ENCODE data around the gene NF1. TPM values are rescaled to one million over a fixed set of nuclear protein-coding genes. Genes with fewer than 3 reads are reported as not detected.

Gene NF1
- total RNA-seq, 4 donors from 2014 or later, result 66.8 to 106 (median 95.6) TPM

GRCh38 chr17:31389657-31390381, 295.0 kb downstream of the NF1 start:
- TF ChIP-seq, protein P1, sequence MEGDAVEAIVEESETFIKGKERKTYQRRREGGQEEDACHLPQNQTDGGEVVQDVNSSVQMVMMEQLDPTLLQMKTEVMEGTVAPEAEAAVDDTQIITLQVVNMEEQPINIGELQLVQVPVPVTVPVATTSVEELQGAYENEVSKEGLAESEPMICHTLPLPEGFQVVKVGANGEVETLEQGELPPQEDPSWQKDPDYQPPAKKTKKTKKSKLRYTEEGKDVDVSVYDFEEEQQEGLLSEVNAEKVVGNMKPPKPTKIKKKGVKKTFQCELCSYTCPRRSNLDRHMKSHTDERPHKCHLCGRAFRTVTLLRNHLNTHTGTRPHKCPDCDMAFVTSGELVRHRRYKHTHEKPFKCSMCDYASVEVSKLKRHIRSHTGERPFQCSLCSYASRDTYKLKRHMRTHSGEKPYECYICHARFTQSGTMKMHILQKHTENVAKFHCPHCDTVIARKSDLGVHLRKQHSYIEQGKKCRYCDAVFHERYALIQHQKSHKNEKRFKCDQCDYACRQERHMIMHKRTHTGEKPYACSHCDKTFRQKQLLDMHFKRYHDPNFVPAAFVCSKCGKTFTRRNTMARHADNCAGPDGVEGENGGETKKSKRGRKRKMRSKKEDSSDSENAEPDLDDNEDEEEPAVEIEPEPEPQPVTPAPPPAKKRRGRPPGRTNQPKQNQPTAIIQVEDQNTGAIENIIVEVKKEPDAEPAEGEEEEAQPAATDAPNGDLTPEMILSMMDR (IDR thresholded peaks at IDR 0.05), result peak in 1 of 6 experiments; percentile 1
- TF ChIP-seq POLR2A (IDR thresholded peaks at IDR 0.05), result no peak
- DNase-seq, result no peak
- Histone ChIP-seq H3K27me3 (peaks cover 0 to 15% of the 10 kb centered on the region in 2 donors), H3K4me1 (peaks cover 0 to 15% (median 6%) of the 10 kb centered on the region in 4 donors), H3K9me3 (no peaks in the 10 kb centered on the region), H3K27ac (no peak overlapping the region), H3K36me3 (no peaks in the 10 kb centered on the region), H3K4me3 (no peak overlapping the region)

- no peak for TF ChIP-seq POLR2A (IDR thresholded peaks at IDR 0.05)
- TF ChIP-seq, protein P1 (IDR thresholded peaks at IDR 0.05), result no peak
- no peak for DNase-seq
Observed at GRCh38 chr17:31390426-31390747, 295.6 kb downstream of the NF1 start.

DNA sequence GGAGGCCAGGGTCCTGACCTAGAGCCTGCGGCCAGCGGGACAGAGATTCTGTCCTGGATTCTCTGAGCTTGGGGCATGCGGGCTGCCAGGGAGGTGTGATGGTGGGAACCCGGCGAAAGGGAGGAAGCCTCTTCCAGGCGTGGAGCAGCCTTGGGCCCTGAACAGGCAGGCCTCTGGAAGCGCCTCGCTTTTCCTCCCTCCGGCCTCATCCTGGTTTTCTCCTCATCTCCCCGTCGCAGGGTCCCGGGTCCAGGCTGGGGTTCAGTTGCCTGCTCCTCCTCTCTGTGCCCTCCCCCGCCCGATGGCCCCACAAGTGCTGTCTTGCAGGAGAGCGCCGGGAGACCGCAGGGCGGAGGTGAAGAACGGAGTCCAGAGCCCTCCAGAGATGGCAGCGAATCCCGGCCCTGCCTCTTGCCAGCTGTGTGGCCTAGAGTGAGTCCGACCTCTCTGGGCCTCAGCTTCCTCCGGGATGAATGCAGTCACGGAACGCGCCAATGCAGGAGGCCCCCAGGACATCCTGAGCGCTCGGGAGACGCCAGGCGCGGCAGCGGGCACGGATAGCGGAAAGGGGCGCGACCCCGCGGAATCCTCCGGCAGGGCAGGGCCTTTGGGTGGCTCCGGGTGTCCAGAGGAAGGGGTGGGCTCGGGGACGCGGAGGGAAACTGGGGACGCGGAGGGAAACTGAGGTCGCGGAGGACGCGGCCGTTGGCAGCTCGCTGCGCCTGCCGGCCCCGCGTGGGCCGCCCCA, 296.1 kb downstream of the NF1 start:
- Histone ChIP-seq H3K9me3 (no peaks in the 10 kb centered on the region), H3K27me3 (peaks cover 0 to 15% of the 10 kb centered on the region in 2 donors), H3K36me3 (no peaks in the 10 kb centered on the region), H3K27ac (no peak overlapping the region), H3K4me1 (peaks cover 0 to 15% (median 6%) of the 10 kb centered on the region in 4 donors), H3K4me3 (peak overlapping the region; percentile 25 to 48 (median 46))
- DNase-seq, result peak in 1 of 3 donors; percentile 42
- TF ChIP-seq, protein P1 (IDR thresholded peaks at IDR 0.05), result no peak

More at GRCh38 chr17:31390426-31390747, 295.6 kb downstream of the NF1 start:
- Histone ChIP-seq H3K36me3 (no peaks in the 10 kb centered on the region), H3K4me3 (no peak overlapping the region), H3K27ac (no peak overlapping the region), H3K9me3 (no peaks in the 10 kb centered on the region), H3K27me3 (peaks cover 0 to 15% of the 10 kb centered on the region in 2 donors), H3K4me1 (peaks cover 0 to 15% (median 6%) of the 10 kb centered on the region in 4 donors)

- TF ChIP-seq POLR2A (IDR thresholded peaks at IDR 0.05), result no peak
- TF ChIP-seq, protein P1 (IDR thresholded peaks at IDR 0.05), result no peak
- DNase-seq, result peak in 2 of 3 donors; percentile 6 to 34
- no peaks in the 10 kb centered on the region for H3K9me3 ChIP-seq
- peaks cover 0 to 15% of the 10 kb centered on the region in 2 donors for H3K27me3 ChIP-seq
- H3K27ac ChIP-seq, result no peak within 1 kb of the TSS
- peak within 1 kb of the TSS; percentile 25 to 48 (median 46) for H3K4me3 ChIP-seq
- H3K4me1 ChIP-seq, result peaks cover 0 to 15% (median 6%) of the 10 kb centered on the region in 4 donors
- H3K36me3 ChIP-seq, result no peaks in the 10 kb centered on the region
Observed at GRCh38 chr17:31391496-31391949, 296.7 kb downstream of the NF1 start, which contains the start of gene RAB11FIP4. Gene RAB11FIP4 (plus strand): TSS chr17:31391675. CDS start chr17:31391853, 178 bp downstream.

DNA sequence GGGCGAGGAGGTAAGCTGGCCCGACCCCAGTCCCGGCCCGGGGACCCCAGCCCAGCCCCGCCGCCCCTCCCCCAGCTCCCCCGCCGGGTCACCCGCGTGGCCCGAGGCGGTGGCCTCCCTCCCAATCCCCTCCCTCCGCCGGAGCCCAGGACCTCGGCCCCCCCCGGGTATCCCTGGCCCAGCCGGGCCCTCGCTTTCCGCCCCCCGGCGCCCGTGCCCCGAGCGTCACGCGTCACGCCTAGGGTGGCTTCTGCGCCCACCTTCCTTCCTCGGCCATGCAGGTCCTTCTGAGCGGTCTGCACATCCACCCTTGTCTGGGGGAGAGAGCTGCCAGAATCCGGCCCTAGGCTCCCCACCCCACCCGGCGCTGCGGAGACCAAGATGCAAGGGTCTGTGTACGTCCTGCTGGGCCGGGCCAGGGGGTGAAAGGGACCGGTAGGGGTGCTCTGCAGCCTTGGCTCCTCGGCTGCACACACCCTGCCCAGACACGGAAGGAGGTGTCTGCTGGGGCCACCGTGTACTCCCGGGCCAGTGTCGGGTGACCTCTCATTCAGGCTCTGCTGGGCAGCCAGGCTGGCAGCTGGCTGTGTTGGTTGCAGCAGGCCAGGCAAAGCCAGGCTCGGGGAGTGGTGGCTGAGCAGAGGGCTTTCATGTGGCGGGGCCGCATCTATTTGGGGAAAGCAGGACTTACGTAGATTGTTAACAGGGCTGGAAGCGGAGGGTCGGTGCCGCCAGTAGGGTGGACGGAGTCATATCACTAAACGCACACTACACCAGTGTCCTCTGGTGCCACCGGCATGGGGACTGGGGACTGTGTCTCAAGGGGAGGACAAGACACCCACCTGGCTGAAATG, 297.5 kb downstream of the NF1 start:
- Histone ChIP-seq H3K27me3 (peaks cover 0 to 15% of the 10 kb centered on the region in 2 donors), H3K4me3 (peak overlapping the region; percentile 20 to 48 (median 46)), H3K27ac (no peak overlapping the region), H3K36me3 (no peaks in the 10 kb centered on the region), H3K9me3 (no peaks in the 10 kb centered on the region), H3K4me1 (peaks cover 0 to 15% (median 6%) of the 10 kb centered on the region in 4 donors)
- TF ChIP-seq, protein P1 (IDR thresholded peaks at IDR 0.05), result no peak
- peak in 2 of 3 donors; percentile 12 to 40 for DNase-seq

Measured in Peyer's patch (tissue), 4 donors.